GM08714 (cell line): ENCODE results near the gene NACC1.

ENCODE experiments used
- H3K4me3 ChIP-seq: fragments of 200-500 bp; sonication (Bioruptor generic); 2 replicates; pipeline ENCODE4 v1.5.1; 2014; ENCODE audit warnings: mild to moderate bottlenecking, low read length, inconsistent platforms
- ZNF274 ChIP-seq: IDR thresholded peaks from 2 replicates; pipeline ENCODE4 v1.6.1; 2012; ENCODE audit warnings: mild to moderate bottlenecking, low read depth, low read length

The NACC1 gene

GRCh38 chr19:13116282-13117175 is 1.5 kb upstream of the NACC1 start, which contains the start of gene TRMT1:
TSS of gene TRMT1 (minus strand) at chr19:13116740. CDS start at chr19:13116399, 341 bp downstream.
- TF ChIP-seq ZNF274: no peak
- peak within 1 kb of the TSS; percentile 73 for H3K4me3 ChIP-seq

GRCh38 chr19:13117176-13117771 is 790 bp upstream of the NACC1 start:
- peak overlapping the region; percentile 73 for H3K4me3 ChIP-seq
- no peak for TF ChIP-seq ZNF274

GRCh38 chr19:13118424-13119193 is 545 bp downstream of the NACC1 start:
- peak overlapping the region; percentile 95 for H3K4me3 ChIP-seq
- TF ChIP-seq ZNF274: no peak

- no peak overlapping the region; the same call in 1 of the 2 replicates for H3K4me3 ChIP-seq
- TF ChIP-seq ZNF274: no peak
Measured at GRCh38 chr19:13119627-13120026, 1.6 kb downstream of the NACC1 start.

- H3K4me3 ChIP-seq: no peak overlapping the region
- TF ChIP-seq ZNF274: no peak
Measured at GRCh38 chr19:13120031-13120430, 2.0 kb downstream of the NACC1 start.

GRCh38 chr19:13120817-13121216 is 2.8 kb downstream of the NACC1 start:
- TF ChIP-seq ZNF274: no peak
- no peak overlapping the region for H3K4me3 ChIP-seq

GRCh38 chr19:13121551-13122274 is 3.6 kb downstream of the NACC1 start:
- TF ChIP-seq ZNF274: no peak

GRCh38 chr19:13122275-13122878 is 4.3 kb downstream of the NACC1 start:
- no peak for TF ChIP-seq ZNF274
- H3K4me3 ChIP-seq: no peak overlapping the region

More at GRCh38 chr19:13121551-13122274, 3.6 kb downstream of the NACC1 start:
- H3K4me3 ChIP-seq: no peak overlapping the region

- no peak overlapping the region for H3K4me3 ChIP-seq
- TF ChIP-seq ZNF274: no peak
Measured at GRCh38 chr19:13122980-13123957, 5.2 kb downstream of the NACC1 start.

GRCh38 chr19:13127051-13127450 is 9.0 kb downstream of the NACC1 start:
- TF ChIP-seq ZNF274: no peak
- no peak overlapping the region for H3K4me3 ChIP-seq

GRCh38 chr19:13127811-13128575 is 9.9 kb downstream of the NACC1 start:
- TF ChIP-seq ZNF274: no peak
- H3K4me3 ChIP-seq: no peak overlapping the region

GRCh38 chr19:13128583-13128982 is 10.5 kb downstream of the NACC1 start:
- no peak overlapping the region for H3K4me3 ChIP-seq
- no peak for TF ChIP-seq ZNF274
